GM12878 (cell line): ENCODE data around the gene SMURF1.

ENCODE experiments used
- CTCF ChIP-seq, 3 experiments: IDR thresholded peaks in 2 of 3; conservative IDR thresholded peaks in 1 of 3; 2 replicates each; pipeline ENCODE4 v1.5.1; 2011; ENCODE audit warnings: low read depth in 3 of 3, low read length in 3 of 3, mild to moderate bottlenecking in 3 of 3, control low read depth in 2 of 3, moderate library complexity in 2 of 3, inconsistent platforms in 1 of 3, mixed read lengths in 1 of 3; ENCODE audit not compliant: control insufficient read depth in 2 of 3, insufficient read depth in 1 of 3; ENCODE audit errors: extremely low read depth in 1 of 3
- MAX ChIP-seq: IDR thresholded peaks from 2 replicates; pipeline ENCODE4 v1.6.1; 2012; ENCODE audit warnings: low read depth, low read length, improper control_type of control experiment
- PBX3 ChIP-seq: IDR thresholded peaks from 2 replicates; pipeline ENCODE4 v1.6.1; 2011; ENCODE audit warnings: mild to moderate bottlenecking, low read depth, low read length, moderate library complexity; ENCODE audit not compliant: insufficient replicate concordance
- SRF ChIP-seq, 2 experiments: IDR thresholded peaks; 2 replicates each; pipeline ENCODE4 v1.6.1; 2011; ENCODE audit warnings: low read depth in 2 of 2, low read length in 2 of 2, mild to moderate bottlenecking in 1 of 2, moderate library complexity in 1 of 2
- USF2 ChIP-seq: IDR thresholded peaks from 2 replicates; pipeline ENCODE4 v1.6.1; 2011; ENCODE audit warnings: low read depth, low read length, improper control_type of control experiment, borderline replicate concordance
- ZNF24 ChIP-seq: fragments of 450-650 bp; IDR thresholded peaks from 2 replicates; pipeline ENCODE4 v1.6.1; 2017; ENCODE audit warnings: antibody characterized with exemption, mild to moderate bottlenecking

GRCh38 chr7:99037327-99037940 lies 106.5 kb downstream of the SMURF1 start:
- TF ChIP-seq ZNF24: no peak
- TF ChIP-seq CTCF (IDR thresholded peaks at IDR 0.05 in 2 of 3, conservative IDR thresholded peaks at IDR 0.05 in 1 of 3; ENCODE audit: control insufficient read depth in 2 of 3, extremely low read depth in 1 of 3, insufficient read depth in 1 of 3, low read depth in 3 of 3, low read length in 3 of 3): no peak
- TF ChIP-seq USF2: no peak
- no peak for TF ChIP-seq SRF (IDR thresholded peaks at IDR 0.05; ENCODE audit: low read depth in 2 of 2, low read length in 2 of 2)
- TF ChIP-seq PBX3: no peak
- TF ChIP-seq MAX: no peak
